Measurements from ENCODE around the gene MIX23. TPM values are rescaled to one million over a fixed set of nuclear protein-coding genes. Genes with fewer than 3 reads are reported as not detected.
A peak's percentile ranks its signal among the peaks of the same experiment; 100 is the strongest.

MIX23 gene
- total and polyA plus RNA-seq, 3 experiments from 2014 or later = 11.3 to 175 (median 140) TPM

- Histone ChIP-seq H3K27ac (ENCODE audit: low read depth, low read length) (no peak overlapping the region), H3K36me3 (ENCODE audit: insufficient read depth, low read length) (no peaks in the 10 kb centered on the region), H3K4me3 (ENCODE audit: low read length) (no peak overlapping the region), H3K27me3 (ENCODE audit: insufficient read depth, low read length, poor library complexity, severe bottlenecking) (no peaks in the 10 kb centered on the region), H3K4me1 (ENCODE audit: insufficient read depth, low read length) (no peaks in the 10 kb centered on the region), H3K9me3 (ENCODE audit: low read length) (no peaks in the 10 kb centered on the region)
- ChIA-PET POLR2A (no interaction called here), CTCF (no interaction called here)
- Mint-ChIP-seq H3K27me3 (peaks cover 2 to 11% of the 10 kb centered on the region in 2 donors), H3K4me3 (no peak overlapping the region), H3K36me3 (peaks cover 0 to 3% (median 0%) of the 10 kb centered on the region in 3 donors), H3K4me1 (no peaks in the 10 kb centered on the region), H3K27ac (no peak overlapping the region), H3K9me3 (no peaks in the 10 kb centered on the region)
- DNase-seq = no peak
Observed at GRCh38 chr3:122342803-122343202, 40.2 kb downstream of the MIX23 start.

DNA sequence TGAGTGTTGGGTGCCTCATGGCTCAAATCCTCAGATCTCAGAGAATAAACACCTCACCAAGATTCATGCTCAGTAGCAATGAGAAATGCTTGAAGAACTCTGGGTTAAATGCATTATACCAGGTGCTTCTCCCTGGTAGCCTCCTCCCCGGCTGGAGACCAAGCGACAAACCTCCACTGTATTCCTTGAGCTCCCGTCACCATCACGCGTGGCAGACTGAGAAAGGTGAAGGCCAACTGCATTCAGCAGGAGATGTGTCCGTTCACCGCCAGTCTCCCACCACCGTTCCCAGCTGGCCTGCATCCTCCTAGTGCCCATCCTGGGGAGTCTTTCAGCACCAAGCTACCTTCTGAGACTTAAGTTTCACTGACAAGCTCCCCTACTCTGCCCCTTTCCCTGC lies 50.5 kb downstream of the MIX23 start:
- Histone ChIP-seq H3K9me3 (ENCODE audit: low read length) (no peaks in the 10 kb centered on the region), H3K4me3 (ENCODE audit: low read length) (no peak overlapping the region), H3K27me3 (ENCODE audit: insufficient read depth, low read length, poor library complexity, severe bottlenecking) (no peaks in the 10 kb centered on the region), H3K4me1 (ENCODE audit: insufficient read depth, low read length) (no peaks in the 10 kb centered on the region), H3K36me3 (ENCODE audit: insufficient read depth, low read length) (no peaks in the 10 kb centered on the region), H3K27ac (ENCODE audit: low read depth, low read length) (no peak overlapping the region)
- CTCF ChIA-PET = no interaction called here
- no peak for DNase-seq
- Mint-ChIP-seq H3K27me3 (peaks cover 2 to 34% of the 10 kb centered on the region in 2 donors), H3K4me3 (no peak overlapping the region), H3K36me3 (peaks cover 0 to 1% (median 0%) of the 10 kb centered on the region in 3 donors), H3K4me1 (no peaks in the 10 kb centered on the region), H3K27ac (peak overlapping the region in 1 of 8 donors; percentile 36), H3K9me3 (no peaks in the 10 kb centered on the region)
- POLR2A ChIA-PET = no interaction called here

DNA sequence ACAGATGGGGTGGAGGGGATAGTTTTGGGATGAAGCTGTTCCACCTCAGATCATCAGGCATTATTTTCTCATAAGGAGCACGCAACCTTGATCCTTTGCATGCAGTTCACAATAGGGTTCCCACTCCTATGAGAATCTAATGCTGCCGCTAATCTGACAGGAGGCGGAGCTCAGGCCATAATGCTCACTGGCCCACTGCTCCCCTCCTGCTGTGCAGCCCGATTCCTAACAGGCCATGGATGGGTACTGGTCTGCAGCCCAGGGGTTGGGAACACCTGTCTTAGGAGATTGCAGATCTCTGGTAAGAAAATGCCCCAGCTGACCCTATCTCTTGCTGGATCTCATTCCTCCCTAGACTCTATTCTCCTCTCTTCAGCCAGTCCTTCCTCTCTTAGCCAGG lies 51.1 kb downstream of the MIX23 start:
- CTCF ChIA-PET = no interaction called here
- no peak overlapping the region for H3K4me3 Mint-ChIP-seq
- Histone ChIP-seq H3K4me1 (ENCODE audit: insufficient read depth, low read length) (no peaks in the 10 kb centered on the region), H3K36me3 (ENCODE audit: insufficient read depth, low read length) (no peaks in the 10 kb centered on the region), H3K27me3 (ENCODE audit: insufficient read depth, low read length, poor library complexity, severe bottlenecking) (no peaks in the 10 kb centered on the region), H3K27ac (ENCODE audit: low read depth, low read length) (no peak overlapping the region), H3K4me3 (ENCODE audit: low read length) (no peak overlapping the region), H3K9me3 (ENCODE audit: low read length) (no peaks in the 10 kb centered on the region)
- H3K9me3 Mint-ChIP-seq = no peaks in the 10 kb centered on the region
- H3K27me3 Mint-ChIP-seq = peaks cover 3 to 34% of the 10 kb centered on the region in 2 donors
- peaks cover 0 to 1% (median 0%) of the 10 kb centered on the region in 3 donors for H3K36me3 Mint-ChIP-seq
- H3K27ac Mint-ChIP-seq = no peak overlapping the region
- POLR2A ChIA-PET = no interaction called here
- no peak for DNase-seq
- no peaks in the 10 kb centered on the region for H3K4me1 Mint-ChIP-seq

GRCh38 chr3:122325769-122326168 lies 57.3 kb downstream of the MIX23 start:
- Mint-ChIP-seq H3K36me3 (no peaks in the 10 kb centered on the region), H3K9me3 (peaks cover 0 to 2% (median 0%) of the 10 kb centered on the region in 5 donors), H3K27ac (no peak overlapping the region), H3K4me1 (peaks cover 8 to 12% (median 10%) of the 10 kb centered on the region in 3 donors), H3K27me3 (peaks cover 2 to 12% of the 10 kb centered on the region in 2 donors), H3K4me3 (no peak overlapping the region)
- ChIA-PET CTCF (no interaction called here), POLR2A (no interaction called here)
- Histone ChIP-seq H3K27ac (ENCODE audit: low read depth, low read length) (no peak overlapping the region), H3K4me3 (ENCODE audit: low read length) (no peak overlapping the region), H3K9me3 (ENCODE audit: low read length) (no peaks in the 10 kb centered on the region), H3K4me1 (ENCODE audit: insufficient read depth, low read length) (peaks cover 15% of the 10 kb centered on the region), H3K27me3 (ENCODE audit: insufficient read depth, low read length, poor library complexity, severe bottlenecking) (no peaks in the 10 kb centered on the region), H3K36me3 (ENCODE audit: insufficient read depth, low read length) (no peaks in the 10 kb centered on the region)
- no peak for DNase-seq

DNA sequence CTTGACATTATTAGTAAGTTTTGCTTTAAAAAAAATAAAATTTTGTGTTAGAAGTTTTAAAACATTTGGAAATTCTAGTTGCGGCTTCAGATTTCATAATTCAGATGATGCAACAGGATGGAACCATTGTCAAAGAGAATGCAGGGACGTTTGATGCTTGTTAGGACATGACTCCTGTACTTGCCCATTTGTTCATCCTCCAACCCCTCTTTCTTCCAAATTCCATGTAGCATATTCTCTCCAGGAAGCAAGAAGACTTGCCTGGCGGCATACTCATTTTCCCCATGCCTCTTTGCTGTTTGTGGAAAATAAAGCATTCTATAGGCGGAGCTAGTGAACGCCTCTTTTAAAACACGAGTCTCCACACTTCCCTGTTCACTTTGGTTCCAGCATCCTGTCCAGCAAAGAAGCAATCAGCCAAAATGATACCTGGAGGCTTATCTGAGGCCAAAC lies 58.1 kb downstream of the MIX23 start, which contains the start of gene CSTA:
CSTA (plus strand) TSS at position 378 of the 453 bp plus-strand sequence; CDS start at position 423, 45 bp downstream.
- DNase-seq = no peak
- H3K36me3 ChIP-seq (ENCODE audit: insufficient read depth, low read length) = no peaks in the 10 kb centered on the region
- H3K27me3 ChIP-seq (ENCODE audit: insufficient read depth, low read length, poor library complexity, severe bottlenecking) = no peaks in the 10 kb centered on the region
- ChIA-PET CTCF (no interaction called here), POLR2A (no interaction called here)
- H3K4me1 ChIP-seq (ENCODE audit: insufficient read depth, low read length) = peaks cover 15% of the 10 kb centered on the region
- no peak within 1 kb of the TSS for H3K4me3 ChIP-seq (ENCODE audit: low read length)
- no peak within 1 kb of the TSS for H3K27ac Mint-ChIP-seq
- peaks cover 8 to 12% (median 10%) of the 10 kb centered on the region in 3 donors for H3K4me1 Mint-ChIP-seq
- no peak within 1 kb of the TSS for H3K4me3 Mint-ChIP-seq
- H3K36me3 Mint-ChIP-seq = no peaks in the 10 kb centered on the region
- H3K27me3 Mint-ChIP-seq = peaks cover 2 to 6% of the 10 kb centered on the region in 2 donors
- no peaks in the 10 kb centered on the region for H3K9me3 ChIP-seq (ENCODE audit: low read length)
- H3K9me3 Mint-ChIP-seq = peaks cover 0 to 9% (median 0%) of the 10 kb centered on the region in 5 donors
- H3K27ac ChIP-seq (ENCODE audit: low read depth, low read length) = no peak within 1 kb of the TSS

GRCh38 chr3:122322095-122323075 lies 60.6 kb downstream of the MIX23 start:
- H3K27ac Mint-ChIP-seq = no peak overlapping the region
- no peak overlapping the region for H3K27ac ChIP-seq (ENCODE audit: low read depth, low read length)
- H3K4me1 Mint-ChIP-seq = peaks cover 8 to 12% (median 10%) of the 10 kb centered on the region in 3 donors

GRCh38 chr3:122318620-122319019 lies 64.4 kb downstream of the MIX23 start:
- POLR2A ChIA-PET = no interaction called here
- Histone ChIP-seq H3K4me3 (ENCODE audit: low read length) (no peak overlapping the region), H3K27ac (ENCODE audit: low read depth, low read length) (no peak overlapping the region), H3K4me1 (ENCODE audit: insufficient read depth, low read length) (peaks cover 15% of the 10 kb centered on the region), H3K9me3 (ENCODE audit: low read length) (no peaks in the 10 kb centered on the region), H3K27me3 (ENCODE audit: insufficient read depth, low read length, poor library complexity, severe bottlenecking) (no peaks in the 10 kb centered on the region), H3K36me3 (ENCODE audit: insufficient read depth, low read length) (no peaks in the 10 kb centered on the region)
- Mint-ChIP-seq H3K27me3 (peaks cover 1 to 21% of the 10 kb centered on the region in 2 donors), H3K4me1 (peaks cover 8 to 12% (median 10%) of the 10 kb centered on the region in 3 donors), H3K4me3 (no peak overlapping the region), H3K36me3 (peaks cover 0 to 3% (median 0%) of the 10 kb centered on the region in 3 donors), H3K27ac (no peak overlapping the region), H3K9me3 (peaks cover 4 to 14% (median 7%) of the 10 kb centered on the region in 5 donors)
- DNase-seq = no peak
- CTCF ChIA-PET = no interaction called here

More at GRCh38 chr3:122322095-122323075, 60.6 kb downstream of the MIX23 start:
- DNase-seq = peak in 3 of 5 donors; percentile 4 to 57 (median 6)
- Histone ChIP-seq H3K9me3 (ENCODE audit: low read length) (no peaks in the 10 kb centered on the region), H3K36me3 (ENCODE audit: insufficient read depth, low read length) (no peaks in the 10 kb centered on the region), H3K27me3 (ENCODE audit: insufficient read depth, low read length, poor library complexity, severe bottlenecking) (no peaks in the 10 kb centered on the region), H3K4me1 (ENCODE audit: insufficient read depth, low read length) (peaks cover 15% of the 10 kb centered on the region), H3K4me3 (ENCODE audit: low read length) (no peak overlapping the region)
- H3K36me3 Mint-ChIP-seq = peaks cover 0 to 3% (median 0%) of the 10 kb centered on the region in 3 donors
- ChIA-PET POLR2A (no interaction called here), CTCF (no interaction called here)
- no peak overlapping the region for H3K4me3 Mint-ChIP-seq
- peaks cover 0 to 16% of the 10 kb centered on the region in 2 donors for H3K27me3 Mint-ChIP-seq
- H3K9me3 Mint-ChIP-seq = peaks cover 4 to 14% (median 7%) of the 10 kb centered on the region in 5 donors

DNA sequence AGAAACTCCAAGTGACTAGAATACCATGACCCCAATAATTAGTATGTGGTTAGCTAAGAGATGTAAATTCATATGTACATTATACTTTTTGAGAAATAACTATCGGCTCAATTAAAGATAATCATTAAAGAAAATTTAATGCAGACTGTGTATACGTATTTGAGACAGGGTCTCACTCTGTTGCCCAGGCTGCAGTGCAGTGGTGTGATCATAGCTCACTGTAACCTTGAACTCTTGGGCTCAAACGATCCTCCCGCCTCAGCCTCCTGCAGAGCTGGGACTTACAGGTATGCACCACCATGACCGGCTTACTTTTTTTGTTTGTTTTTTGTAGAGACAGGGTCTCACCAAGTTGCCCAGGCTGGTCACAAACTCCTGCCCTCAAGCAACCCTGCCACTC lies 66.7 kb downstream of the MIX23 start:
- H3K27me3 ChIP-seq (ENCODE audit: insufficient read depth, low read length, poor library complexity, severe bottlenecking) = no peaks in the 10 kb centered on the region
- Mint-ChIP-seq H3K27me3 (peaks cover 1 to 21% of the 10 kb centered on the region in 2 donors), H3K4me3 (no peak overlapping the region), H3K36me3 (peaks cover 0 to 3% (median 0%) of the 10 kb centered on the region in 3 donors), H3K9me3 (peaks cover 4 to 14% (median 6%) of the 10 kb centered on the region in 5 donors), H3K4me1 (peaks cover 3 to 6% (median 5%) of the 10 kb centered on the region in 3 donors), H3K27ac (no peak overlapping the region)
- ChIA-PET POLR2A (no interaction called here), CTCF (no interaction called here)
- no peaks in the 10 kb centered on the region for H3K4me1 ChIP-seq (ENCODE audit: insufficient read depth, low read length)
- no peaks in the 10 kb centered on the region for H3K36me3 ChIP-seq (ENCODE audit: insufficient read depth, low read length)
- no peak overlapping the region for H3K27ac ChIP-seq (ENCODE audit: low read depth, low read length)
- no peak overlapping the region for H3K4me3 ChIP-seq (ENCODE audit: low read length)
- no peak for DNase-seq
- no peaks in the 10 kb centered on the region for H3K9me3 ChIP-seq (ENCODE audit: low read length)

All from CD8-positive, alpha-beta memory T cell (primary cell).